ENCODE data around the gene FKBP4.

Gene FKBP4

DNA sequence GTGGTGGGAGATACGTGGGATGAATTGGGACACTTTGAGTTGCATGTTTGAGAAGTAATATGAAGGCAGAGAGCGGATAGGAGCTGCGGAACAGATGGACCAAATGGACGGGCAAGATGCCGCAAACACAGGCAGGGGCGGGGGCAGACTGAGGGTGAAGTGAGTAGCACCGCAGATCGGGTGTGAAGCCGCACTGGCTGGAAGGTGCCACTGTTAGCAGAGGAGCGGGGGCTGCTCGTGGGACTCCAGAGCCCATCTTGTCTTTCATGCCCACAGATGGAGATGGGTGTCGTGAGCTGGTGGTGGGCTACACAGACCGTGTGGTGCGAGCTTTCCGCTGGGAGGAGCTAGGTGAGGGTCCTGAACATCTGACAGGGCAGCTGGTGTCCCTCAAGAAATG is 25.0 kb downstream of the FKBP4 start:
- no peaks in the 10 kb centered on the region for H3K9me2 ChIP-seq (replicated peaks; ENCODE audit: control insufficient read depth, low read length)
- H3K79me2 ChIP-seq (ENCODE audit: control insufficient read depth, low read length), result peaks cover 19% of the 10 kb centered on the region
- TF ChIP-seq, protein P1, sequence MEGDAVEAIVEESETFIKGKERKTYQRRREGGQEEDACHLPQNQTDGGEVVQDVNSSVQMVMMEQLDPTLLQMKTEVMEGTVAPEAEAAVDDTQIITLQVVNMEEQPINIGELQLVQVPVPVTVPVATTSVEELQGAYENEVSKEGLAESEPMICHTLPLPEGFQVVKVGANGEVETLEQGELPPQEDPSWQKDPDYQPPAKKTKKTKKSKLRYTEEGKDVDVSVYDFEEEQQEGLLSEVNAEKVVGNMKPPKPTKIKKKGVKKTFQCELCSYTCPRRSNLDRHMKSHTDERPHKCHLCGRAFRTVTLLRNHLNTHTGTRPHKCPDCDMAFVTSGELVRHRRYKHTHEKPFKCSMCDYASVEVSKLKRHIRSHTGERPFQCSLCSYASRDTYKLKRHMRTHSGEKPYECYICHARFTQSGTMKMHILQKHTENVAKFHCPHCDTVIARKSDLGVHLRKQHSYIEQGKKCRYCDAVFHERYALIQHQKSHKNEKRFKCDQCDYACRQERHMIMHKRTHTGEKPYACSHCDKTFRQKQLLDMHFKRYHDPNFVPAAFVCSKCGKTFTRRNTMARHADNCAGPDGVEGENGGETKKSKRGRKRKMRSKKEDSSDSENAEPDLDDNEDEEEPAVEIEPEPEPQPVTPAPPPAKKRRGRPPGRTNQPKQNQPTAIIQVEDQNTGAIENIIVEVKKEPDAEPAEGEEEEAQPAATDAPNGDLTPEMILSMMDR (IDR thresholded peaks at IDR 0.05; ENCODE audit: low read depth, low read length, poor library complexity, severe bottlenecking), result no peak
- TF ChIP-seq EZH2phosphoT487 (IDR thresholded peaks at IDR 0.05; ENCODE audit: borderline replicate concordance, low read length), result no peak
- H3K27ac ChIP-seq (ENCODE audit: low read depth, low read length), result no peak overlapping the region
- H3K36me3 ChIP-seq (ENCODE audit: control insufficient read depth, low read length), result peaks cover 78% of the 10 kb centered on the region
- H3K9me3 ChIP-seq (ENCODE audit: control insufficient read depth, insufficient read depth, low read length), result no peaks in the 10 kb centered on the region
- H3K27me3 ChIP-seq (ENCODE audit: control insufficient read depth, low read length), result no peaks in the 10 kb centered on the region
- H4K20me1 ChIP-seq (ENCODE audit: control insufficient read depth, insufficient read depth, low read depth, low read length), result no peaks in the 10 kb centered on the region
- H3K4me1 ChIP-seq (ENCODE audit: control insufficient read depth, low read length), result peaks cover 4% of the 10 kb centered on the region; the same call in 1 of the 2 replicates
- no peak overlapping the region for H3K4me3 ChIP-seq (ENCODE audit: low read length)
- H3K4me2 ChIP-seq (ENCODE audit: low read length), result no peak overlapping the region
- no peaks in the 10 kb centered on the region for H3F3A ChIP-seq (ENCODE audit: control insufficient read depth, insufficient read depth)

DNA sequence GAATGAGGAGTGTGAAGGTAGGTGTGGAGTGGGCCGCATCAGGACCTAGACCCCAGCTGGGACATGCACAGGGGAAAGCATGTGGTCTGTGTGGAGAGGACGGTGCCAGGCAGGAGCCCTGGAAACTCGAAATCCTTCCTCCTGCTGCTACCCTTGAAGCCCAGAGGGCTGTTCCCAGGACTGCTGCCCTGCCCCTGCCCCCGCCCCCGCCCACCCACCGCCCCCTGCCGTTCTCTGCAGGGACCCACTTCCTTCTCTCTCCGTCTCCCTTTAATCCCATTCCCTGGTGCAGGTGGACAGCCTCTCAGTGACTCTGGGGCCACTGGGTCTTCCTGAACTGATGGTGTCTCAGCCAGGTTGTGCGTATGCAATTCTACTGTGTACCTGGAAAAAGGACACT is 25.7 kb downstream of the FKBP4 start:
- Histone ChIP-seq H3K4me2 (ENCODE audit: low read length) (no peak overlapping the region), H3F3A (ENCODE audit: control insufficient read depth, insufficient read depth) (no peaks in the 10 kb centered on the region), H3K36me3 (ENCODE audit: control insufficient read depth, low read length) (peaks cover 79% of the 10 kb centered on the region), H3K4me3 (ENCODE audit: low read length) (no peak overlapping the region), H3K27ac (ENCODE audit: low read depth, low read length) (no peak overlapping the region), H3K9me3 (ENCODE audit: control insufficient read depth, insufficient read depth, low read length) (no peaks in the 10 kb centered on the region), H3K79me2 (ENCODE audit: control insufficient read depth, low read length) (peaks cover 12% of the 10 kb centered on the region), H3K9me2 (replicated peaks; ENCODE audit: control insufficient read depth, low read length) (no peaks in the 10 kb centered on the region), H3K4me1 (ENCODE audit: control insufficient read depth, low read length) (no peaks in the 10 kb centered on the region), H4K20me1 (ENCODE audit: control insufficient read depth, insufficient read depth, low read depth, low read length) (no peaks in the 10 kb centered on the region), H3K27me3 (ENCODE audit: control insufficient read depth, low read length) (no peaks in the 10 kb centered on the region)
- no peak for TF ChIP-seq EZH2phosphoT487 (IDR thresholded peaks at IDR 0.05; ENCODE audit: borderline replicate concordance, low read length)
- TF ChIP-seq, protein P1 (IDR thresholded peaks at IDR 0.05; ENCODE audit: low read depth, low read length, poor library complexity, severe bottlenecking), result no peak

DNA sequence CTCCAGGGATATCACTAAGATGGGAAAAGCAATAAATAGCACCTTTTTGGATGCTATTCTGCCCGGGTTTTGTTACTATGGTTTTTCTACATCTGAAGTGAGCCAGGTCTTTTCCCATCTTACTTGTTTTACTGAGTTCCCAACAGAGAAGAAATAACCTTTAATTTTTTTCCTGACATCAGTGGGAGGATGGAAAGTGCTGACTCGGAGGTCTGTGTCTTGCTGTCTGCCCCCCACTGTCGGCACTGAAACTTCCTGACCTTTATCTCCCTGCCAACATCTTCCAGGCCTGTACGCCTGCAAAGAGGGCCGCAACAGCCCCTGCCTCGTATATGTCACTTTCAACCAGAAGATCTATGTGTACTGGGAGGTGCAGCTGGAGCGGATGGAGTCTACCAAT is 28.7 kb downstream of the FKBP4 start:
- H3K4me2 ChIP-seq (ENCODE audit: low read length), result no peak overlapping the region
- no peaks in the 10 kb centered on the region for H3K9me3 ChIP-seq (ENCODE audit: control insufficient read depth, insufficient read depth, low read length)
- no peaks in the 10 kb centered on the region for H3K4me1 ChIP-seq (ENCODE audit: control insufficient read depth, low read length)
- H3K9me2 ChIP-seq (replicated peaks; ENCODE audit: control insufficient read depth, low read length), result no peaks in the 10 kb centered on the region
- no peaks in the 10 kb centered on the region for H3F3A ChIP-seq (ENCODE audit: control insufficient read depth, insufficient read depth)
- peaks cover 89% of the 10 kb centered on the region for H3K36me3 ChIP-seq (ENCODE audit: control insufficient read depth, low read length)
- no peak overlapping the region for H3K27ac ChIP-seq (ENCODE audit: low read depth, low read length)
- H4K20me1 ChIP-seq (ENCODE audit: control insufficient read depth, insufficient read depth, low read depth, low read length), result no peaks in the 10 kb centered on the region
- no peaks in the 10 kb centered on the region for H3K79me2 ChIP-seq (ENCODE audit: control insufficient read depth, low read length)
- H3K27me3 ChIP-seq (ENCODE audit: control insufficient read depth, low read length), result no peaks in the 10 kb centered on the region
- TF ChIP-seq, protein P1 (IDR thresholded peaks at IDR 0.05; ENCODE audit: low read depth, low read length, poor library complexity, severe bottlenecking), result no peak
- TF ChIP-seq EZH2phosphoT487 (IDR thresholded peaks at IDR 0.05; ENCODE audit: borderline replicate concordance, low read length), result no peak
- H3K4me3 ChIP-seq (ENCODE audit: low read length), result no peak overlapping the region

DNA sequence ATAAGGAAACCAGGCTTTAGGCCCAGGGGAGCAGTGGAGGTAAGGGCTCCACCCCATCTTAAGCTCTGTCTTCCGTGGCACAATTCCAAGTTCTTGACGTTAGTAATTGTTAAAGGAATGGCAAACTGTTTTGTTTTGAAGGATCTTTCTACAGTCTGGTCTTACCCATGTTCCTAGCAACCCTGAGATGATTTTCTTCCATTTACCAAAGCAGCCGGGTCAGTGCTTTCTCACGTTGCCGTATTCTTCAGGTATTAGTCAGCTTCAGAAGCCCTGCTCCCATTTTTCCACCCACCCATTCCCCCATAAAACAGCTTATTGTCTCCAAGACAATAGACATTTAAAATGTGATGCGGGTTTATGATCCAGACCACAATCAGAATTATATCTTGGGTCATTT is 29.8 kb downstream of the FKBP4 start:
- TF ChIP-seq EZH2phosphoT487 (IDR thresholded peaks at IDR 0.05; ENCODE audit: borderline replicate concordance, low read length), result no peak
- TF ChIP-seq, protein P1 (IDR thresholded peaks at IDR 0.05; ENCODE audit: low read depth, low read length, poor library complexity, severe bottlenecking), result no peak
- H3K27me3 ChIP-seq (ENCODE audit: control insufficient read depth, low read length), result no peaks in the 10 kb centered on the region
- no peak overlapping the region for H3K4me2 ChIP-seq (ENCODE audit: low read length)
- H3F3A ChIP-seq (ENCODE audit: control insufficient read depth, insufficient read depth), result no peaks in the 10 kb centered on the region
- H3K9me3 ChIP-seq (ENCODE audit: control insufficient read depth, insufficient read depth, low read length), result no peaks in the 10 kb centered on the region
- H3K4me1 ChIP-seq (ENCODE audit: control insufficient read depth, low read length), result no peaks in the 10 kb centered on the region
- H3K27ac ChIP-seq (ENCODE audit: low read depth, low read length), result no peak overlapping the region
- H3K9me2 ChIP-seq (replicated peaks; ENCODE audit: control insufficient read depth, low read length), result no peaks in the 10 kb centered on the region
- peaks cover 89% of the 10 kb centered on the region for H3K36me3 ChIP-seq (ENCODE audit: control insufficient read depth, low read length)
- no peaks in the 10 kb centered on the region for H3K79me2 ChIP-seq (ENCODE audit: control insufficient read depth, low read length)
- H3K4me3 ChIP-seq (ENCODE audit: low read length), result no peak overlapping the region
- H4K20me1 ChIP-seq (ENCODE audit: control insufficient read depth, insufficient read depth, low read depth, low read length), result no peaks in the 10 kb centered on the region

Data from DOHH2 (cell line).